Kasumi-1 (cell line): ENCODE data around the gene GPRASP2.

Source experiments
- DNase-seq, 2 experiments: peaks; one replicate each; lab custom pipeline; 2025; lab: John Stamatoyannopoulos, UW

GPRASP2 gene

GRCh38 chrX:102745513-102745856 is 33.2 kb downstream of the GPRASP2 start:
- DNase-seq: no peak

GRCh38 chrX:102745857-102746584 is 33.8 kb downstream of the GPRASP2 start:
- no peak for DNase-seq

GRCh38 chrX:102765217-102765616 is 53.0 kb downstream of the GPRASP2 start:
- DNase-seq: no peak

GRCh38 chrX:102765809-102766208 is 53.6 kb downstream of the GPRASP2 start:
- no peak for DNase-seq

- DNase-seq: no peak
These were observed 55.0 kb downstream of the GPRASP2 start for GRCh38 chrX:102767287-102767686.
